EH (cell line): ENCODE results near the gene RPS10.
"Not testable (repeated sequence)": the region's sequence is repeated elsewhere in the genome, so short reads cannot be mapped to it uniquely, and the experiment has no call there.

Experiments used
- DNase-seq: peaks from one replicate; pipeline ENCODE4 v3.0.0-alpha.2; 2015; ENCODE audit warnings: low read depth

Gene RPS10

DNA sequence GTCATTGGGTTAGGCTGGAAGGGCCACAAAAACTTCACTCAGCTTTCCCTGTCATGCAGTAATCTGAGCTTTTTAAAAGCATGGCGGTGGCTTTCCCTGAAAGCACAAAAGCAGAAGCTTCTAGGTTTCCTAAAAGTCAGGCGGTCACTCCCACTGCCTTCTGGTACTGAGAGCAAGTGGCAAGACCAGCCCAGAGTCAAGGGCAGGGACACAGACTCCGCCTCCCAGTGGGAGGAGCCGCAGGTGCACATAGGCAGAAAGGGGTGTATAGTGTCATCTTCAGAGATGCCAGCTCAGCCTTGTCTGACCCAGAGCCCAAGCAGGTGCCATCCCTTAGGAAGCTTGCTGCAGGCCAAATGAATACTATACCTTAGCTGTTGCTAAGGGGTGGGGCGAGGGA lies 22.0 kb upstream of the RPS10 start:
- DNase-seq = no peak

GRCh38 chr6:34447386-34447785 lies 21.5 kb upstream of the RPS10 start:
- no peak for DNase-seq

- DNase-seq = no peak
Measured at GRCh38 chr6:34445313-34445860, 19.5 kb upstream of the RPS10 start.

DNA sequence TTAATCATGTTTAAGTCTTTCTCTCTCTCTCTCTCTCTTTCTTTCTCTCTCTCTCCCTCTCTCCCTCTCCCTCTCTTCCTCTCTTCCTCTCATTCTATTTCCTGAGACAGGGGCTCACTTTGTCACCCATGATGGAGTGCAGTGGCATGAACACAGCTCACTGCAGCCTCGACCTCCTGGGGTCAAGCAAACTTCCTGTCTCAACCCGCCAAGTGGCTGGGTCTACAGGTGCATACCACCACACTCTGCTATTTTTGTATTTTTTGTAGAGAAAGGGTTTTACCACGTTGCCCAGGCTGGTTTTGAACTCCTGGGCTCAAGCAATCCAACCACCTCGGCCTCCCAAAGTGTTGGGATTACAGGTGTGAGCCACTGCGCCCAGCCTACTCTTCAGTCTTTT lies 15.7 kb upstream of the RPS10 start:
- DNase-seq = no peak

- no peak for DNase-seq
Measured at GRCh38 chr6:34439442-34439841, 13.6 kb upstream of the RPS10 start.

DNA sequence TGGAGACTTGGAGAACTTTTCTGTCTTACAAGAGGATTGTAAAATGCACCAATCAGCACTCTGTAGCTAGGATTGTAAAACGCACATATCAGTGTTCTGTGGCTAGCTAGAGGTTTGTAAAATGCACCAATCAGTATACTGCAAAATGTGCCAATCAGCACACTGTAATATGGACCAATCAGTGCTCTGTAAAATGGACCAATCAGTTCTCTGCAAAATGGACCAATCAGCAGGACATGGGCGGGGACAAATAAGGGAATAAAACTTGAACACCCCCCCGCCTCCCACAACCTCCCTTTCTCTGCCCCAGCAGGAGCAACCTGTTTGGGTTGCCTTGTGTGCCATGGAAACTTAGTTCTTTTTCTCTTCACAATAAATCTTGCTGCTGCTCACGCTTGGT lies 12.8 kb upstream of the RPS10 start:
- no peak for DNase-seq

DNA sequence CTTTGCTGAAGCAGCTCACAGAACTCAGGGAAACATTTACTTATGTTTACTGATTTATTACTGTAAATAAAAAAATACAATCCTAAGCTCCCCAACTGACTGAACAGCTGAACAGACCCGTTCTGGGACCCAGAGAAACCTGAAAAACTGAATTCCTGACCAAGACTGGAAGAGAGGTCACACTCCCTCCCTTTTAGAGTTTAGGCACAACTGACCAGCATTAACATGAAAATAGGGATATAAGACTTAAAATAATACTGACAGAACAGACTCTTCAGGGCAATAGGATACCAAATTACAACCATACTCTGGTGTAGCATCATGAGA lies 11.7 kb upstream of the RPS10 start:
- DNase-seq = no peak

GRCh38 chr6:34436803-34437643 lies 11.2 kb upstream of the RPS10 start:
- no peak for DNase-seq

- no peak for DNase-seq
Measured at GRCh38 chr6:34435916-34436315, 10.0 kb upstream of the RPS10 start.

DNA sequence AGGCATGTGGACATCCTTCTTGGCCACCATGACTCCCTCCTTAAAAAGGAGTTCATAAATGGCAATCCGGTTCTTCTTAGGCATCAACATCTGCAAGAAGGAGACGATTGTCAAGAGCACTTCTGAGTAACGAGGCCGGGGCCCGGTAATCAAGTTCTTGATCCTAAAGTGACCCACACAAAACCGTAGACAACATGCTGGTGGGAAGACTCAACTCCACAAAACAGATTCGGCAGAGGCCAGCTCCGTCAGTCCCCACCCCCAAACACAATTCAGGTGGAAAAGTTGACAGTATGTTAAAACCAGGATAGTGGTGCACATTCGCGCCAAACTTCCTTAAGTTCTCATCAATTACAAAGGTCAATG lies 754 bp downstream of the RPS10 start:
- DNase-seq = peak; percentile 18

DNA sequence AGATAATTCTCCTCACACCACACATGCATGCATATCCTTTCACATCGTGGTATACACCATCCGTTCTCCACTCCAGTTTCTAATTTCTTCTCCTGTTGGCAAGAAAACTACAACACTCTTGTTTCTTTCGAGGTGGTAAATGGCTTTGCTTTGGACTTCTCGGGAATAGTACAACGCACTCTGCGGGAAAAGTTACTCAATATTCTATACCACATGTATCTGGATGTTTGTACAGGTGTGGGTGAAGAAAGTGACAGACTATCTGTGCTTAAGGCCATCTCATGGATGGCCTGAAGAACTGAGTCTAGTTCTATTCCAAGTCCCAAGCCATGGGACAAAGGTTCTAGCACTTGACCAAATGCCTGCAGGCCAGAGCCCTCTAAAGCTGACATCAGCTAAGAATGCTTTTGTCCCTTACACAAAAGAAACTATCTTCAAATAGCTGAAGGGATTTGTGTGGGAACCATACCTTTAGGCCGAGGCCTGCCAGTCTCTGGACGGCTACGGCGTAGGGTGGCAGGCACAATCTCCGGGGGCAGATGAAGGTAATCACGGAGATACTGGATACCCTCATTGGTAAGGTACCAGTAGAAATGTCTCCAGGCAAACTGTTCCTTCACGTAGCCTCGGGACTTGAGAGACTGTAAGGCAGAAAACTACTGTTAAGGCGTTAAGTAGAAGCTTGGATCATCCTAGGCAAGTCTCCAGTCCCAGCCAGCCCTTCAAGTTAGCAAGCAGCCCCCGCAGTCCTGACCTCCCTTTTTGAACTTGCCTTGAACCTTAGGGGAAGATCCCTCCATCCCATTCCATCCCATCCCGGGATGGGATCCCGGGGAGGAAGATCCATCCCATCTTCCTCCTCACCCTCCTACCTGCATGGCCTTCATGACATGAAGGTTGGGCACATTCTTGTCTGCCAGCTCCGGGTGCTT lies 1.4 kb downstream of the RPS10 start:
- DNase-seq = no peak

- peak; percentile 46 for DNase-seq
Measured at GRCh38 chr6:34423254-34423653, 2.6 kb downstream of the RPS10 start.

DNA sequence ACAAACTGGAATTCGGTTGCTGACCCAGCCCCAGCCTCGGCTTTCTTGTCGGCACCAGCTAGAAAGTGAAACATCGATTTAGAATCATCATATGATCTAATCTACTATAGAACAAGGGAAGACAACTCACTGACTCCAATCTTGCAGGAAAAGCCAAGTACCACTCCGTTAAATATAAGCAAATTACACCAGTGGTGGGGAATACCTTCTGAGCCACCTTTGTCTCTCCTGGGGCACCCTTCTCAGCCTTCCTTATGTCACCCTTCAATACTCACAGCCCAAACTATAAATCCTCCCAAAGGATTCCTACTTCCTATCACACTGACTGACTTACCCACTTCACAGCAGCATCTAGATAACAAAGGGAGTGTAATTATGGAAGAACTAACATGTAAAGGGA lies 7.5 kb downstream of the RPS10 start:
- DNase-seq = no peak

DNA sequence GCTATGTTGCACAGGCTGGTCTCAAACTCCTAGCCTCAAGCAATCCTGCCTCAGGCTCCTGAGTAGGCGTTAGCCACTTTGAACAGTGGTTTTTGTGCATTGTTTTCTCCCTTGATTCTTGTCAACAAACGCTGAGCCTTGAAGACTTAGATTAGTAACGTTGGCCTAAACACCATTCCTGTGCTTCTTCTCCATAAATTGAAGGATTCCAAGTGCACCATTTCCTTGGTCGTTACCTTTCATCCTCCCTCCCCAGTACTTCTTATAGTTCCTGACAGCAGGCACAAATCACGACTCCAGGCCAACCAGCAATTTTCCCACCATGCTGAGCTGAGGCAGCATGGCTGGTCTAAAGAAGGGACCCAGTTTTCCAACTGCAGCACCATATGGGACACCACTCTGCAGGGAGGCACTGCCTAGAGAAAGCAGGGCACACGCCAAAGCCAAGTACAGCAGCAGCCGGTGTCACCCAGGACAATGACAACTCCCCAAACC lies 8.9 kb downstream of the RPS10 start:
- DNase-seq = no peak

DNA sequence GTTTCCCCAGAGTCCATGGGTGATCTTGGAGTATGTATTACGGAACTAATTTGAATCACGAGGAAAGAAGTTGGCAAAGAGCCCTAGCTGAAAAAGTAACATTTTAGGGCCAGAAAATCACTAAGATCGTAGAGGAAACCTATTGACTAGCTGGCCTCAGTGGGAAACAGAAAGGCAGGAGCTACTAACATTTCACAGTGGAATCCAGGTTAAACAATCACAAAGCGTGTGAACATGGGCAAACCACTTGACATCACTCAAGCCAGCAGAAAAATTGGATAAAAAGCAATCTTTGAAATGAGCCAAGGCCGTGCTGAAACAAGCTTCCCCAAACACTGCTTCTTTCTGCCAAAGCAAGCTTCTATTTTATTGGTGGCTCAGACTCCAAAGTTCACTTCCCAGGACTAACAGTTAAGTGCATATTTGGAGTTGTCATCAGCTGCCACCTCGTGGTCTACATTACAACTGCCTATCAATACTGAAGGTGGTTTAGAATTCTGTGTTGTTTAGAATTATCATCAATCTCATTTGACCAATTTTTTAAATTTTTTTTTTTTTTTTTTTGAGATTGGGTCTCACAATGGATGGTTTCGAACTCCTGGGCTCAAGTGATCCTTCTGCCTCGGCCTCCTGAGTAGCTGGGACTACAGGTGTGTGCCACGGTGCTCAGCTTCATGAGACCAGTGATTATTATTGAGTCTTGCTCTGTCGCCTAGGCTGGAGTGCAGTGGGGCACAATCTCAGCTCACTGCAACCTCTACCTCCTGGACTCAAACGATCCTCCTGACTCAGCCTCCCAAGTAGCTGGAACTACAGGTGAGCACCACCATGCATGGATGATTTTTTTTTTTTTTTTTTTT lies 10.6 kb downstream of the RPS10 start:
- peak; percentile 73 for DNase-seq

DNA sequence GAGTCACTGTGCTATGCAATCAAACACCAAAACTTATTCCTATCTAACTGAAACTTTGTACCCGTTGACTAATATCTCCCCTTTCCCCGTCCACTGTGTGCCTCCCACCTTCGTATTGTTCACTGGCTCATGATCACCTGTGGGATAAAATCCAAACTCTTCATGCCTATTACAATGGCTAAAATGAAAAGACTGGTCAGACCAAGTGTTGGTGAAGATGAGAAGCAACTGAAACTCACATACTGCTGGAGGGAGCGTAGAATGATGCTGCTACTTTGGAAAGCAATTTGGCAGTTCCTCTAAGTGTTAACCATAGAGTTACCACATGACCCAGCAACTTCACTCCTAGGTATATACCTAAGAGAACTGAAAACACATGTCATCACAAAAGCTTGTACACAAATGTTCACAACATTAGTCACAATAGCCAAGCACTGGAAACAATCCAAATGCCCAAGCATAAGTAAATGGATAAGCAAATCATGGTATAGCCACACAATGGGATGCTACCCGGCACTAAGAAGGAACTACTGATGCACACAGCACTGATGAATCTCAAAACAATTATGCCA lies 13.1 kb downstream of the RPS10 start:
- peak; percentile 43 for DNase-seq

DNA sequence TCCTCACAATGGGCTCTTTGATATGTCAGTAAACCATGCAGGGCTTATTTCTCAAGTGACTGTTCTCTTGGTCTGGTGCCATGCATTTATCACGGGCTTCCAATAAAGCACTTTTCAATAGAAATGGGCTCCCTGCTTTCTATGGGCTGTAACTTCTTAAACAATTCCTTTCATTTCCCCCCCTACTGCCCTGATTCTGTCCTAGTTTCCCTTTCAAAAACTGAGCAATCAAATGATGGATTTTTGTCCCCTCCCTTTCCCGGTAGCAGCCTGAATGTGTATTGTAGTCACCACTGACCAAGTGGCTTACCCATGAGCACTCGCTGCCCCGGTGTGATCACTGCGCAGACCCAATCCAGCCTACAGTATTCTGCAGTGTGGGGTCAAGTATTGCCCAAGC lies 13.9 kb downstream of the RPS10 start:
- DNase-seq = no peak

- not testable (repeated sequence) for DNase-seq
Measured at GRCh38 chr6:34407915-34408314, 18.0 kb downstream of the RPS10 start.

- DNase-seq = no peak
Measured at GRCh38 chr6:34396518-34396917, 29.4 kb downstream of the RPS10 start.

DNA sequence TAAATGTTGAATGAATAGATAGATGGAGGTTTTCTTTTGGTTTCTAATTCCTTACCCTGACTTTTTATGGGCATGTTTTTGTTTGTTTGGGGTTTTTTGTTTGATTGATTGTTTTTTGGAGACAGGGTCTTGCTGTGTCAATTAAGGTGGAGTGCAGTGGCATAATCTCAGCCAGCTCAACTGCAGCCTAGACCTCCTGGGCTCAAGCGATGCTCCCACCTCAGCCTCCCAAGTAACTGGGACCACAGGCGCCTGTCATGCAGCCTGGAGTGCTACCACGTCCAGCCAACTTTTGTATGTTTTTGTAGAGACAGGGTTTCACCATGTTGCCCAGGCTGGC lies 31.9 kb downstream of the RPS10 start:
- no peak for DNase-seq

DNA sequence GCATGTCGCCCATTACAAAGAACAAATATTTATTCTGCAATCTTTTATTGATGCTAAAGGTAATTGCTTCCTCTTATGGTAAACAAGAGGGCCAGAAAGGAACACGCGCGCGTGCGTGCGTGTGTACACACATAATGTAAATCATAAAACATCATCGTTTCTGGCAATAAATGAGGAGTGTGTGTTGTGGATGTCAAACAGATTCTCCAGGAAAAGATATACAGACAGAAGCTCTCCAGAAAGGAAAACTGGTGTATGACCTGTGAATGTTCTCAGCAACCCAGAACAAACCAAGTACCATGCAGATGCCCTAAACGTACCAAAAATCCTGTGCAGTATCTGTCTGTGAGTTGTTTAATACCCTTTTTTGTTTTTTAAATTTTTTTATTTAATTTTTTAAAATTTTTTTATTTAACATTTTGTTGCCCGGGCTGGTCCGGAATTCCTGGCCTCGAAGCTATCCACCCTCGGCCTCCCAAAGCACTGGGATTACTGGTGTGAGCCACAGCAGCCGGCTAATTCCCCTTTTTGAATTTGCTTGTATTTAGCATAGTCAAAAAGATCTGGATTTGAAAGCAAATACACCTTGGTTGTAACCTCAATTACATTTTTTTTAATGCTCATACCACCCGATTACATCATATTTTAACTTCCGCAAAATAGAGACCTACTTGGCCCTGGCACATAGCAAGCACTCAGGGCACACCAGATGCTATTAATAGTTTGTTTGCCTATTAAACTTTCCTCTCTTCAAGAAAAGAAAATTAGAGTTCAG lies 32.5 kb downstream of the RPS10 start:
- no peak for DNase-seq
